ENCODE data around the gene SHB.

The SHB gene

DNA sequence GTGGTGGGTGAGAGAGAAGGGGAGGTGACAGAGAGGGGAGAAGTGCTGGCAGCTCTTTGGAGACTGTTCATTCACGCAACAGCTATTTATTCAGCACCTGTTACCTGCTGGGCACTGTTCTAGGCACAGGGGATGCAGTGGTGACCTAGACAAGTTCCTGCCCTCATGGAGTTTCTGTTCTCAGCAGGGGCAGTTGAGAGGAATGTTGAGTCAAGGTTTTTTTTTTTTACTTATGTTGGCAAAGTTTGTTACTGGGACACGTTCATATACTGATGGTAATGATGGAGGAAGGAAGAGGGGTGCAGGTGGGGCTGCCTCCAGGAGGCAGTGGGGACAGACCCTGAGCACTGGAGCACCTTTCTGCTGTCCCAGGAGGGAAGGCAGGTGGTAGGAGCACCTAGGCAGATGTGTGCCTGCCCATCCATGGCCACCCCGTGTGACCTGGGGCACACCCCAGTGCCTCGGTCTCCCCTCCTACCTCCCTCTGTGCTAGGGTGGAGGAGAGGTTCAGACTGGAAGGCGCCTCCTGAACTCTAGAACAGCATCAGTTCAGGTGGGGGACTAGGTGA lies 115.7 kb downstream of the SHB start:
- DNase-seq (ENCODE audit: low read depth) = no peak

DNA sequence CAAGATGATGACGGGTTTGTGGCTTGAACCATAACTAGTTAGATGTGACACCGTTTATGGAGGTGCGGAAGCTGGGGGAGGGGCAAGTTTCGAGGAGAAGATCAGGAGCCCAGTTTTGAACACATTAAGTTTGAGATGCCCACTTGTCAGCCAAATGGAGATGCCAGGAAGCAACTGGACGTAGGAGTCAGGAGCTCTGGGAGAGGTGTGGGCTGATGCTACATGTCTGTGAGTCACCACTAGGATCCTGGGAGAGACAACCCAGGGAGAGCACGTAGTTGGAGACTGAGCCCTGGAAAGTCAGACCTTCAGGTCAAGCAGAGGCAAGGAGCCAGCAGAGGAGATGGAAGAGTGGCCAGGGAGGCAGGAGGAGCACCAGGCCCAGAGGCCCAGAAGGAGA lies 116.3 kb downstream of the SHB start:
- no peak for DNase-seq (ENCODE audit: low read depth)

DNA sequence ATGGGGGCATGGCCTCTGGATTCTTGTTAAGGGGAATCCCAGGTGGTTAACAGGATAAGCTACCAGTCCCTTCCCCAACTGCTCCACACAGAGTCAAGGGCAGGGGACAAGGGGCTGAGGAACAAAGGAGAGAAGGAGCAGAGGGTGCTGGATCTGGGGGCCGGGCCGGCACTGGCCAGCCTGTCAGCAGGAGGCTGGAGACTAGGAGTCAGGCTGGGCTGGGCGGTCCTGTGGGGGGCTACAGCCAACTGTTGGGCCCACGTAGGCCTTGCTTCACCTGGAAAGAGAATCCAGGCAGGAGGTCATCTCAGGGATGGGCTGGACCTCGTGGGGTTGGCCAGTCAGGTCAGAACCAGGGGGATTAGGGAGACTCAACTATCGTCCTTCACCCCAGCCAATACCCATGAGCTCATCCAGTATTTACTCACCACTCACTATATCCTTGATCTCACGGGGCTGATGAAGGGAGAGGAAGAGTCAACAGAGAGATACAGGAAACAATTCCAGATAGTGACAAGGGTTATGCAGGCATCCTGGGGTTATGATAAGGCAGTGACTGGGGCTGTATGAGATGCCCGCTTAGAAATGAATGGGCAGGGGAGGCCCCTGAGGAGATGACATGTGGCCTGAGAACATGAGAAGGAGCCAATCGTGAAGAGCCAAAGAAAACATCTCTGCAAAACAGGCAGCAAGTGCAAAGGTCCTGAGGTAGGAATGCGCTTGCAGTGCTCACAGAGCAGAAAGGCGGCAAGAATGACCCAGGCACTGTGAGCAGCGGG lies 117.2 kb downstream of the SHB start:
- no peak for DNase-seq (ENCODE audit: low read depth)

DNA sequence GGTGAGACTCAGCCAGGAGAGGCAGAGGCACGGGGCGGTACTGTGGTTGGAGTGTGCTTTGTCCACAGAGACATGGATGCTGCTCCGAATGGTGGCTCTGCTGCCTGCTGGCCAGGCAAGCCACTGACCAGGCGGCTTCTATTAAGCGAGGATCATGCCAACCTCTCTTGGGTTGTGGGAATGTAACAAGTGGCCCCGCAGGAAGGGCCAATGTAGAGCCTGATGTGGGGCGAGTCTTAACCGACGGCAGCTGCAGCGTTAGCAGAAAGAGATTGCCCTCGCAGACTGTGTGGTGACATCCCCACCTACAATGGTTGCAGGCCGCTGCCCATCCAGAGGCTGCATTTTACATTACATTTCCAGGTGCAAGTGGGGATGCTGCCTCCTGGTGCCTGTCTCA lies 118.5 kb downstream of the SHB start:
- DNase-seq (ENCODE audit: low read depth) = no peak

DNA sequence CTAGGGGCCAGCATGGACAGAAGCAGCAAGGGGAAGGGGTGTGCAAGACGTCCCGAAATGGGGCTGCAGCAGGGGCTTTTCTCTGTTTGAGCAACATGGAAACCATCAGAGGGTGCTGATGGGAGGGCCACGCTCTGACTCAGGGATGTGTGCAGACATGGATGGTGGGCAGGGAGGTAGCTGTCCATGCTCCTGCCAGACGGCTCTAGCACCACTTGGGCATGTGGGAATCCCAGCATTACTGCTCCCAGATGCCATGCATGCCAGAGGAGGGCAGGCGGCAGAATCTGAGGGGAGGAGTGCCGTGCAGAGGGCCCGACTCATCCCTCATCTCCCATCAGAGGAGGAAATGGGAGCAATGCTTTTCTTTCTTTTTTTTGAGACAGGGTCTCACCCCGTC lies 119.5 kb downstream of the SHB start:
- no peak for DNase-seq (ENCODE audit: low read depth)

DNA sequence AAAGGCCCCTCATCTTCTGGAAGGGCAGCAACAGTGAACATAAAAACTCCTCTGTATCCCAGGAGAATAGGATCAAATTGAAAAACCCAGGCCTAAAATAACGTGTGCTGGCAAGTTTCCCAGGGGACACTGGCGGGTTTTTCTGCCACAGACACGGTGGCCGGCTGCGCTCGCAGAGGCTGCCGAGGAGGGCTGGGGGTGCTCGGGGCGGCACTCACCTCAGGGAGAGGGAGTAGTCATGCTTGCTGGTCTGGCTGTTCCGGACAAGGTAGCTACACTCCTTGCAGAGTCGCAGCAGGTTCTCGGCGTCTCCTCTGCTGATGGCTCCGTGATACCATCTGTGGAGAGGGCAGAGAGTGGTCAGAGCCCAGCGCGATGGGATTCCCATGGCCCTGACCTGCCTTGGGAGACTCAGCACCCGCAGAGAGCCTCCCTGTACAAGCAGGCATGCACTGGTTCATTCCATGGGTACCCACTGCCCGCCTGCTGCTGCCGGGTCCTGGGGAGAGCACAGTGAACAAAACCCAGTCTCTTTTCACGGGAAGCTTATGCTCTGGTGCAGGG lies 120.5 kb downstream of the SHB start:
- no peak for DNase-seq (ENCODE audit: low read depth)

DNA sequence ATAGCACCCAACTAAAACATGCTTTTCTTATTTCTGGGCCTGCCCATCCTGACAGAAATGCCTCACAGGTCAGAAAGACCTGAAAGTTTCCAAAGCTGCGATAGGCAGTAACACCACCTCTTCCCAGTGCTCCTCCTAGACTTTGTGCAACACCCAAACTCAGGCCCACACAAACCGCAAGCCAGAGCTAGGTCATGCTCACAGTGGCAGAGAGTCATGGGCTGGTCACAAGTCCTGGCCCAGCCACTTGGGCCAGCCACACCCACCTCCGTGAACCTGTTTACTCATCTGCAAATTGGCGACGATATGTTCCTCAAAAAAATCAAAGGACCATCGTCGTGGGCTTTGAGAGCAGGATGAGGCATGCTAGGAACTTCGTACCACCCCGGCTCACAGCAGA lies 121.0 kb downstream of the SHB start:
- no peak for DNase-seq (ENCODE audit: low read depth)

DNA sequence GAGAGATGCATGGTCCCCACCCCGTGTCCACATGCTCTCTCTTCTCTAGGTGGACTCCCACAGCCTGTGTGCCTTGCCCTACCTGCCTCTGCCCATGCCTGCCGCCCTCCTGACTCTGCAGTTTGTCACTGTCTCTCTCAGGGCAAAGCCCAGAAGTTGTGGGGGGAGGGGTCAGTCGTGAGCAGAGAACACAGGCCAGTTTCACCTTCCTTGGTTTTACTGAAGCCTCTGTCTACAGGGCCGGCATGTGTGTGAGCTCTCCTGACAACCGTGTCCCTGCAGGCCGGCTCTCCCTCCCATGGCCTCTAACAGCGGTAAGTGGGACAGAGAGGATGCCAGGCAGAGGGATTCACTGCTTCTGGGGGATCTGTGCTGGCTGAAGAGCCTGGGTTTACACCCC lies 121.6 kb downstream of the SHB start:
- DNase-seq (ENCODE audit: low read depth) = no peak

DNA sequence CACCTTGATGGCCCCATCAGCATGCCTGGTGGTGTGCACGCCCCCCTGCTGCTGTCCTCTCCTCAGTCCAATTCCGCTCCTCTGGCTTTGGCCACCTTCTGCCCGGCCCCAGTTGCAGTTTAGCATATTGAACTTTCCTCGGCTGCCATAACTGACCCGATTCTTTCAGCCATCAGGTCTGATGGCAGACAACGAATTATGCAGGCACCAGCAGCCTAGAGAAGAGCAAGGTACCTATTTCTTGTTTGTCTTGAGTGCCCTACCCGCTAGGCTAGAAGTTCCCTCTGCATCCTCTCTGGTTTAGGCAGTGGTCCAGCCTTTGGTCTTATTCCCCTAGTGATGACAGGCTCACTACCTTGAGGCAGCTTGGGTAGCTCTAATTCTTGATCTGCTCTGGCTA lies 122.1 kb downstream of the SHB start:
- no peak for DNase-seq (ENCODE audit: low read depth)

DNA sequence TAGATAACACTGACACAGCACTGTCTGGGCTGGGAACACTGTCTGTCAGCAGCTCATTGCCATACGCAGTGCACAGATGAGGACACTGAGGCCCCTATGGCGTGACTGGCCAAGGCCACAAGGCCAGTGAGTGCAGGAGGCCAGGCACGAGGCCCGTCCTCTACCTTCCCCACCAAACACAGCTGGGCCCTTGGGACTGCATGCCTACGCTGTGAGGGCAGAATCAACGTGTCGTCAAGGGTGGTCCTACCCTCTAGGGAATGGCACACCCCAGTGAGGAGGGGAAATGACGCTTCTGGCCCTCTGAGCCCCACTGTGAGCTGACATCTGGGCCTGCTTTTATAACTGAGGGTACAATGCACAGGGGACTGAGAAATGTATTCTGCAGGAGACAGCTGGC lies 123.0 kb downstream of the SHB start:
- DNase-seq (ENCODE audit: low read depth) = no peak

DNA sequence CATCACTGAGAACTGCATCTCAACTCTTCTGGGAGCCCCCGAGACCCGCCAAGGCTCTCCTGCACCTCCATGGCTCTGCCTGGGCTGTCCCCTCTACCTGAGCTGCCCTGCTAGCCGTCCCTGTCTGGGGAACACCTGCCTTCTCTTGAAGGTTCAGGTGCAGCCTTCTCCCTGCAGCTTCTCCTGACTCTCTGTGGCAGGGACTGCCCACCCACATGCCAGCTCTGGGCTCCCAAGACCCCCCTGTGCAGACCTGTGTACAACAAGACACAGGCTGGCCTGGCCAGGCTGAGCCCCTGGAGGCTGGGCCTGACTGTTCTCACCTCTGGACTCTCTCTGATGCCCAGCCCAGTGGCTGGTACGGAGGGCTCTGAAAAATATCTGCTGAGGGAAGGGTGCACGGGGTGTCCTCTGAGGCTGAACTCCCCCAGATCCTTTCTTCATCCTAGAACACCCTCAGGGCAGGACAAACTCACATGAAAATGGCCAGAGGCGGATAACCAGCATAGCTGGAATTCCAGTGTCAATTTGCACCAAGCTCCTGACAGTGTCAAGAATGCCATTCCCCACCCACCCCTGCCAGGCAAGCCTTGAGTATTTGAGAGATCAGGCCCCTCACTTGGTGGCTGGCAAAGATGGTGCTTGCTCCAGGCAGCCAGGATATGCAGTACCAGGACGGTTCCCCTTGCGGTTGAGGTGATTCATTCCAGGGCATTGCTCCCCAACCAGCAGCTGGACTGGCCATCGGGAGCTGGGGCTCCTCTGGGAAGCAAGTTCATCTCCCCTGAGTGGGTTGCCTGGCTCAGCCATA lies 124.2 kb downstream of the SHB start:
- no peak for DNase-seq (ENCODE audit: low read depth)

DNA sequence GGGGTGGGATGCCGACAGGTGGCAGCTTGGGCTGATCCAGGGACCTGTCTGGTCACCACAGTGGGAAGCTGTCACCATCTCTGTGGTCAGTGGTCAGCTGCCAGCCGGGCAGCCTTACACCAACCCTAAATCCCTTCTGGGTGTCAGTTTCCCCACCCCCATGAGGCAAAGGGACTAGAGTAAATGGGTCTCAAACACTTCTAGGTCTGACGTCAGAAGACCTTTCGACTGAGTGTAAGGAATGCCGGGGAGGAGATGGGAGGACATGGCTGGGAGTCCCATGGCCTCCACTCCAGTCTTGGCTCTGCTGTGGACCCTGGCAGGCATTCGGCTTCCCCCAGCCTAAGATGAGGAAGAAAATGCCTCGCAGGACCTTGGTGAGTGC lies 124.8 kb downstream of the SHB start:
- DNase-seq (ENCODE audit: low read depth) = no peak

DNA sequence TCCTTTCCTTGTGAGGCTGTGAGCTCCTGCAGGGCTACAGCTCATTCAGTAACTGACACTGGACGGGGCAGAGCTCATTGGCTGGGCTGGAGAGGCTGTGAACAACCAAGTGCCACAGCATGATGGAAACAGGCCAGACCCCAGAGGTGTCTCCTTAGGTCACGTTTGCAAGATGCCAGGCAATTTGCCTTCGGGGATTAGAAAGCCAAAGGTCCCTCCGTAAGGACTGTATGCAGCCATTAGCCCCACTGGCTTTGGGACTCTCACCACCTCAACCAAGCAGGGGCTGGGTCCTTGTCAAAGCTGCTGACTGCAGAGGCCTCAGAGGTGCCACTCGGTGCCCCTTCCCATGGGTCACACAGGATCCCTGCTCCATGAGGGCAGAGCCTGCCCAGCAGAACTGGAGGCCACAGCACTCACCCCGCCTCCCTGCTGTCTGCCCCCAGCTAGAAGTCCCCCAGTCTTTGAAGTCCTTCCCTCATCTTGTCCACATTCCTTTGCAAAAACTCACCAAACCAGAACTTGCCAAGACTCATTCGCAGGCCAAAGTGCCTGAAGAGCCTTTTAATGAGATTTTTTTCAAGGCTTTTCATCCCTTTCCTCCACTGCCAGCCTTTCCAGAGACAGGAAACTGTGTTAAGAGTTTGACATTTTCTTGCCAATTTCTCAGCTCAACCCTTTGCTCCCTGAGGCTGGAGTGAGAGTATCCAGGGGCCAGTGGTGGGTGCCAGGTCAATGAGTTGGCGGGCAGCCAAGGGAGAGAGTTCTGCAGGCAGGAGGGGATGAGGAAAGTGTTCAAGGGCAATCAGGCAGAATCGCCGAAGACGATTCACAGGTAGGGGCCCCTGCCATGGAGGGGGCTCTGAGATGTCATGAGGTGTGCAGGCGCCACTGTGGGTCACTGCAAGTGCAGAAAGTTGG lies 125.4 kb downstream of the SHB start:
- peak; percentile 85 for DNase-seq (ENCODE audit: low read depth)

DNA sequence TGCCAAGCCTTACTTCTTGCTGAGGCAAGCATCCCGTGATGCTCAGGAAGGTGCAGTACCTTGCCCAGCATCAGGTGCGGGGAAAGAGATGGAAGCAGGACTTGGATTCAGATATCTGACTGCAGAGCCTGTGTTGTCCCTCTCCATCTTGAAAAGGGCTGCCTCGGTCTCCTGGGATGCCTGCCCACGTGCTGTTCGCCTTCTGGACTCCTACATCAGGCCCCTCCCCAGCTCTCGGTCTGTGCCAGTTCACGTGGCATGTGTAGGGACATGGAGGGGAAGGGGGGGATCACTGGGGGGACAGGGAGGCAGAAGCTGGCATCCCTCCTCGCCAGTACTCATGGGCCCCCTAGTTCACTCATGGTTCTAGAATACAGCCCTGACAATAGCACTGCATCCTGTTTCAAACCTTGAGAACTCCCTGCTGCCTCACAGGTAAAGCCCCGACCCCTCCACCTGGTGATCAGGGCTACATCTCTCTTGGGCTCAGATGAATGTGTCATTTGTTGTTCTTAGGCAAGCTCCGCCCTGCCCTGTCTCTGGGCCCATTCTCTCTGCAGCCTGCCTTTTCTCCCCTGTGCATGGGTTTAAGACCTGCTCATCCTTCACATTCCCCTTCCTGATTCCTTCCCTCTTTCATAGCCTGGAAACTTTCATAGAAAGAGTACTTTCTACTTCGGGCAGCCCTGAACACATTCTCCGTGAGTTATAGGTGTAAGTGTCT lies 126.2 kb downstream of the SHB start:
- DNase-seq (ENCODE audit: low read depth) = no peak

DNA sequence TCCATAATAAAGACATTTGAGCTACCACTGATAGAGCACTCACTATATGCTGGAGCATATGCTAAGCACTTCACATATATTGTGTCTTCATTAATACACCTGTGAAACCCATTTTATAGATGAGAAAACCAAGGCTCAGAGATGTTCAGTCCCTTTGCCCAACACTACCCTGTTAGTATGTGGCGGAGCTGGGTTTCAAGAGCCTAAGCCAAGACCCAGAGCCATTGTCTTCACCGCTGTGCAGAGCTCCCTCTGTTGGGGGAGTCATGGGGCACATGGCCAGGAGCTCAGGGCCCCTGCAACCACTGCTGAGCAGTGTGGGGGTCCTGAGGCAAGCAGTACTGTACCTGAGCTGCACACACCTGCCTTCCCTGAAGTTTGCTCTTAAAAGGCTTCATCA lies 127.8 kb downstream of the SHB start:
- no peak for DNase-seq (ENCODE audit: low read depth)

DNA sequence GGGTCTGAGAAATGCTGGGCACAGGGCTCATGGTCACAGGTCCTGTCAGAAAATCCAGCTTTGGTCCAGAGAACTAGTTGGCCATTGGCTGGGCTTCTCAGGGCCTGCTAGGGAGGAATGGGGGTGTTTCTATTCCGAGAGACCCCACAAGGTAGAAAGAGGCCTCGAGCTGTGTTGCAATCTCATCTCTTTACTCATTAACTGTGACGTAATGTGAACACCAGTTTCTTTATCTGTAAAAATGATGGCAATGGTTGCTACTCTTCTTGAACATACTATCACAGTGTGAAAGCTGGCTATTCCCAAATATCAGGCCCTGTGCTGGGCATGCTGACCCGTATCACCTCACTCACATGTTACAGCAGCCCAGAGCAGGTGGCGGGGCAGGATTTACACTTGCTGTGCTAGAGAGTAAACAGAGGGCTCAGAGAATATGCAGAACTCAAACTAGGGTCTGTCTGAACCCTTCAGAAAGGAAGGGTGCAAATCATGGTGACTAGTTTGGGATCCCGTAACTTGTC lies 129.4 kb downstream of the SHB start:
- no peak for DNase-seq (ENCODE audit: low read depth)

DNA sequence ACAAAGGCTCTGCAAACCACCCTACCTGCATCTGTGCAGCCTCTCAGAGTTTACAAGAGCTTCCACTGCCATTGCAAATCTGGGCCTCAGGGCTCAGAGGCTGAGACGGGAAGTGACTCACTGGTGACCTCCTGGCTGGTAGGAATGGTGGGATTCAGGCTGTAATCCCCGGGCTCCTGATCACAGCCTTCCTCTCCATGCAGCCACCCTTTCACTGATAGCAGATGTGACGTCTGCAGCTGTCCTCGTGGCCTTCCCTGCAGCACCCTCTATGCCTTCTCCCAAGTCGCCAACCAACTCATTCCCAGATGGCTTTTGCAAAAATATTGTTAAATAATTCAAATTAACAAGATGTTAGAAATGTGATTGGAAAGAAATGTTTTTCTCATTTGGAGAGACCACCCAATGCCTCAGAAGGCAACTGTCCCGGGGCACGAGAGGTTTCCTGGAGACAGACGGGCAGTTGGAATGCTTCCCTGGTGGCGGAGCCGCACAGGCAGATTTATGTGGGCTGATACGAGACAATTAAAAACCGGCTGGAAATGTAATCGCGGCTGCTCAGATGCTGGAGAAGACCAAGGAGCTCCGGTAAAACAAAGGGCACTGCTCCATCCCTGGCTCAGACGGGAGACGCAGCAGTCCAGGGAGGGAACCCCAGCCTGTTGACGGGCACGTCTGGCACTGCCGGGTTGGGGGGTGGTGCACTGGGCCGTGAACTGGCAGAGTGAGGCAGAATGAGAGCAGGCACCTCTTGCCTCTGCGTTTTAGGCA lies 130.7 kb downstream of the SHB start:
- no peak for DNase-seq (ENCODE audit: low read depth)

DNA sequence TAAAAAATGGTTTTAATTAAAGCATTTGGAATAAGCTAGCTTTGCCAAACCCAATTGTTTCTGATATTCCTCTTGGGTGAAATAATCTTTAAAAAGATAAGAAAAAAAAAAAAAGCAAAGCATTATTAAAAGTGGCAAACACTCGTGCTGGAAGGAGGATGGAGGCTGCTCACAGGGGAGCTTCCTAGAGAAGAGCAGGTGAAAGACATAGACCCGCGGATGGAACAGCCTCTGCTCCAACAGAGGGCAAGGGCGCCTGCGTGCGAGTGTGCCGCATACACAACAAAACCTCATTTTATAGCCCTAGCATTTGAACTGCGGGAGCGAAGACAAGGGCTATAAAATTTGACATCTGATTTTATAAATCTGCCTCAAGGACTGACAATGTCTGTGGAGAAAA lies 131.7 kb downstream of the SHB start:
- DNase-seq (ENCODE audit: low read depth) = no peak

DNA sequence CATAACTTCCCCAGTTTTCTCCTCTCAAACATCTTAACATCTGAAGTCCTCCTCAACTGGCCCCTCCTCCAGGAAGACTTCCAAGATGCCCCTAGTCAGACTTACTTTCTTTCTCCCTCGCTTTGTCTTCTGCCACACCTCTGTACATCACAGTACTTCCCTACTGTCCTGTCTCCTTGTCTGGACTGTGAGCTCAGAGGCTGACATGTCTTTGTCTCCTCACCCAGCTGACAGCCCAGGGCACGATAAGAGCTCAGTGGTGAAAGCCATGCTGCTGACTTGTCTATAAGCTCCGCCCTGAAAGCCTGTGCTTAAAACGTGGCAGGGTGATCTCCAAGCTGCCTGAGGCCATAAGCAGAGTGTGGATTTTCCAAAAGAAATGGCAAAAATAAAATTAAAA lies 132.1 kb downstream of the SHB start:
- DNase-seq (ENCODE audit: low read depth) = no peak

DNA sequence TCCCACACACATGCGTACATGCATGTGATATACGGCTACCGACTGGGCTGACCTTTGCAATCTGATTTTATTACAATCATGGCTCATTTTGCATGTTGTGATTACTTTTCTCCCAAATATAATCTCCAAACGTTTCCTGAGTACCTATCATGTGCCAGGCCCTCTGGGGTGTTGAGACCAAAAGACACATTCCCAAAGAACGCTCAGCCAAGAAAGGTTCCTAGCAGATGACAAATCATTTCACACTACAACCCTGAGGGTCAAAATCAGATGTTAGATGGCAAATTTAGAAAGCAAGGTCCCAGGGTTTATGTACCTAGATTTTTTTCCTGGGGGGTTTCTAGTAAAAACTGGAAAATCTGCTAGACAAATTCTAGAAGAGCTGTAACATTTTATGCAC lies 132.7 kb downstream of the SHB start:
- no peak for DNase-seq (ENCODE audit: low read depth)

All from fibroblast of the conjunctiva (primary cell).